HEK293 (cell line): Measurements from ENCODE around the gene BOLL.

Experiments
- CTCF ChIA-PET: fragments of 350-600 bp; formaldehyde crosslinking; extraction: SDS; loops from one replicate; lab custom pipeline; 2021; ENCODE audit warnings: antibody characterized with exemption; lab: Yijun Ruan, JAX
- POLR2A ChIA-PET: fragments of 300-600 bp; formaldehyde crosslinking; extraction: SDS; loops from one replicate; lab custom pipeline; 2020; ENCODE audit warnings: antibody characterized with exemption, inconsistent platforms; lab: Yijun Ruan, JAX
- H3K27ac ChIP-seq: fragments of 200-500 bp; sonication (Bioruptor generic); 2 replicates; pipeline ENCODE4 v1.5.1; 2014; ENCODE audit warnings: low read depth, low read length, control low read depth, inconsistent platforms; ENCODE audit errors: extremely low read depth
- H3K36me3 ChIP-seq, 2 experiments: fragments of 200-500 bp in 1 of 2; sonication (Bioruptor generic) in 1 of 2; 1 replicate in 1 of 2; 2 replicates in 1 of 2; pipeline ENCODE4 v1.5.1; 2014 to 2017; ENCODE audit warnings: inconsistent platforms in 2 of 2, low read length in 2 of 2; ENCODE audit not compliant: control insufficient read depth in 2 of 2, insufficient read depth in 1 of 2
- H3K4me1 ChIP-seq: fragments of 200-500 bp; sonication (Bioruptor generic); 2 replicates; pipeline ENCODE4 v1.5.1; 2014; ENCODE audit warnings: mild to moderate bottlenecking, low read length, inconsistent platforms; ENCODE audit not compliant: control insufficient read depth, insufficient read depth
- H3K4me3 ChIP-seq: 2 replicates; pipeline ENCODE4 v1.5.1; 2011; ENCODE audit warnings: low read depth, mild to moderate bottlenecking, control low read depth, low read length, moderate library complexity
- H3K9me3 ChIP-seq: fragments of 200-500 bp; sonication (Bioruptor generic); 2 replicates; pipeline ENCODE4 v1.5.1; 2014; ENCODE audit warnings: low read depth, low read length, inconsistent platforms; ENCODE audit not compliant: control insufficient read depth, insufficient read depth
- BCL11A ChIP-seq: fragments of 450-650 bp; formaldehyde crosslinking; IDR thresholded peaks from 2 replicates; pipeline ENCODE4 v1.5.1; 2016; ENCODE audit warnings: low read depth, missing biosample characterization, missing genetic modification characterization
- BCL6B ChIP-seq: fragments of 450-650 bp; formaldehyde crosslinking; IDR thresholded peaks from 2 replicates; pipeline ENCODE4 v1.5.1; 2017; ENCODE audit warnings: missing biosample characterization, missing genetic modification characterization
- GLI4 ChIP-seq: fragments of 450-650 bp; formaldehyde crosslinking; IDR thresholded peaks from 2 replicates; pipeline ENCODE4 v1.5.1; 2016; ENCODE audit warnings: missing biosample characterization, missing genetic modification characterization
- KLF17 ChIP-seq: fragments of 450-650 bp; formaldehyde crosslinking; IDR thresholded peaks from 2 replicates; pipeline ENCODE4 v1.5.1; 2016; ENCODE audit warnings: missing biosample characterization, missing genetic modification characterization
- KLF9 ChIP-seq: fragments of 450-650 bp; formaldehyde crosslinking; IDR thresholded peaks from 2 replicates; pipeline ENCODE4 v1.5.1; 2016; ENCODE audit warnings: missing biosample characterization, missing genetic modification characterization, low read depth
- MEIS1 ChIP-seq: sonication (generic); formaldehyde crosslinking; IDR thresholded peaks from 2 replicates; pipeline ENCODE4 v1.8.1; 2022; ENCODE audit warnings: missing genetic modification reagents, mild to moderate bottlenecking, borderline replicate concordance
- YY1 ChIP-seq: fragments of 450-650 bp; formaldehyde crosslinking; IDR thresholded peaks from 2 replicates; pipeline ENCODE4 v1.5.1; 2018; ENCODE audit warnings: missing biosample characterization, missing genetic modification characterization
- ZBTB49 ChIP-seq: fragments of 450-650 bp; formaldehyde crosslinking; IDR thresholded peaks from 2 replicates; pipeline ENCODE4 v1.5.1; 2016; ENCODE audit warnings: missing biosample characterization, missing genetic modification characterization, low read depth
- ZBTB7A ChIP-seq: fragments of 450-650 bp; formaldehyde crosslinking; IDR thresholded peaks from 2 replicates; pipeline ENCODE4 v1.5.1; 2016; ENCODE audit warnings: low read depth, missing biosample characterization, missing genetic modification characterization
- ZIC2 ChIP-seq: fragments of 450-650 bp; formaldehyde crosslinking; IDR thresholded peaks from 2 replicates; pipeline ENCODE4 v1.5.1; 2016; ENCODE audit warnings: missing biosample characterization, missing genetic modification characterization
- ZNF146 ChIP-seq: fragments of 450-650 bp; formaldehyde crosslinking; IDR thresholded peaks from 2 replicates; pipeline ENCODE4 v1.5.1; 2016; ENCODE audit warnings: missing biosample characterization, missing genetic modification characterization
- ZNF157 ChIP-seq: fragments of 450-650 bp; formaldehyde crosslinking; IDR thresholded peaks from 2 replicates; pipeline ENCODE4 v1.5.1; 2016; ENCODE audit warnings: missing biosample characterization, missing genetic modification characterization
- ZNF19 ChIP-seq: fragments of 450-650 bp; formaldehyde crosslinking; IDR thresholded peaks from 2 replicates; pipeline ENCODE4; 2016; ENCODE audit warnings: missing biosample characterization, missing genetic modification characterization, low read depth
- ZNF202 ChIP-seq: fragments of 450-650 bp; formaldehyde crosslinking; IDR thresholded peaks from 2 replicates; pipeline ENCODE4 v1.5.1; 2016; ENCODE audit warnings: missing biosample characterization, missing genetic modification characterization, borderline replicate concordance
- ZNF266 ChIP-seq: fragments of 450-650 bp; formaldehyde crosslinking; IDR thresholded peaks from 2 replicates; pipeline ENCODE4 v1.5.1; 2016; ENCODE audit warnings: missing biosample characterization, missing genetic modification characterization, low read depth
- ZNF350 ChIP-seq: fragments of 450-650 bp; formaldehyde crosslinking; IDR thresholded peaks from 2 replicates; pipeline ENCODE4 v1.5.0; 2017; ENCODE audit warnings: missing biosample characterization, mild to moderate bottlenecking, missing genetic modification characterization
- ZNF529 ChIP-seq: fragments of 450-650 bp; formaldehyde crosslinking; IDR thresholded peaks from 2 replicates; pipeline ENCODE4 v1.5.1; 2017; ENCODE audit warnings: missing genetic modification characterization, missing biosample characterization; ENCODE audit not compliant: insufficient replicate concordance
- ZNF548 ChIP-seq: fragments of 450-650 bp; formaldehyde crosslinking; IDR thresholded peaks from 2 replicates; pipeline ENCODE4 v1.5.1; 2016; ENCODE audit warnings: missing biosample characterization, missing genetic modification characterization
- ZNF610 ChIP-seq: fragments of 450-650 bp; formaldehyde crosslinking; IDR thresholded peaks from 2 replicates; pipeline ENCODE4 v1.5.1; 2016; ENCODE audit warnings: missing biosample characterization, missing genetic modification characterization, borderline replicate concordance
- ZNF621 ChIP-seq: fragments of 450-650 bp; formaldehyde crosslinking; IDR thresholded peaks from 2 replicates; pipeline ENCODE4 v1.5.1; 2017; ENCODE audit warnings: missing biosample characterization, missing genetic modification characterization
- ZNF623 ChIP-seq: fragments of 450-650 bp; formaldehyde crosslinking; IDR thresholded peaks from 2 replicates; pipeline ENCODE4 v1.5.1; 2016; ENCODE audit warnings: missing biosample characterization, missing genetic modification characterization
- ZNF624 ChIP-seq: fragments of 450-650 bp; formaldehyde crosslinking; IDR thresholded peaks from 2 replicates; pipeline ENCODE4 v1.5.1; 2017; ENCODE audit warnings: missing biosample characterization, missing genetic modification characterization
- ZNF626 ChIP-seq: fragments of 450-650 bp; sonication (Bioruptor Pico); formaldehyde crosslinking; IDR thresholded peaks from 2 replicates; pipeline ENCODE4 v1.5.1; 2018; ENCODE audit warnings: missing biosample characterization, missing genetic modification characterization, inconsistent platforms
- ZNF629 ChIP-seq: fragments of 450-650 bp; formaldehyde crosslinking; IDR thresholded peaks from 2 replicates; pipeline ENCODE4 v1.5.1; 2017; ENCODE audit warnings: missing biosample characterization, missing genetic modification characterization
- ZNF664 ChIP-seq: fragments of 450-650 bp; formaldehyde crosslinking; IDR thresholded peaks from 2 replicates; pipeline ENCODE4 v1.5.1; 2016; ENCODE audit warnings: missing biosample characterization, missing genetic modification characterization
- ZNF670 ChIP-seq: fragments of 450-650 bp; formaldehyde crosslinking; IDR thresholded peaks from 2 replicates; pipeline ENCODE4 v1.5.1; 2016; ENCODE audit warnings: missing biosample characterization, missing genetic modification characterization, low read depth
- ZNF677 ChIP-seq: fragments of 450-650 bp; IDR thresholded peaks from 2 replicates; pipeline ENCODE4 v1.5.0; 2018; ENCODE audit warnings: missing biosample characterization, mild to moderate bottlenecking, missing genetic modification characterization, moderate library complexity
- ZNF747 ChIP-seq: fragments of 450-650 bp; formaldehyde crosslinking; IDR thresholded peaks from 2 replicates; pipeline ENCODE4 v1.5.1; 2016; ENCODE audit warnings: missing biosample characterization, missing genetic modification characterization
- ZNF791 ChIP-seq: fragments of 450-650 bp; formaldehyde crosslinking; IDR thresholded peaks from 2 replicates; pipeline ENCODE4 v1.5.1; 2016; ENCODE audit warnings: missing biosample characterization, missing genetic modification characterization
- ZSCAN30 ChIP-seq: fragments of 450-650 bp; IDR thresholded peaks from 2 replicates; pipeline ENCODE4 v1.5.1; 2018; ENCODE audit warnings: missing biosample characterization, mild to moderate bottlenecking, missing genetic modification characterization, moderate library complexity
- ZXDB ChIP-seq: fragments of 450-650 bp; formaldehyde crosslinking; IDR thresholded peaks from 2 replicates; pipeline ENCODE4 v1.5.1; 2016; ENCODE audit warnings: missing biosample characterization, missing genetic modification characterization
- TF ChIP-seq, protein P1 (sequence below): fragments of 450-650 bp; formaldehyde crosslinking; IDR thresholded peaks from 2 replicates; pipeline ENCODE4 v1.5.1; 2017; ENCODE audit warnings: missing biosample characterization, mild to moderate bottlenecking, missing genetic modification characterization, moderate library complexity
- TF ChIP-seq, protein P2 (sequence below): fragments of 450-650 bp; formaldehyde crosslinking; IDR thresholded peaks from 2 replicates; pipeline ENCODE4 v1.5.1; 2016; ENCODE audit warnings: missing biosample characterization, missing genetic modification characterization
- TF ChIP-seq, protein P3 (sequence below): fragments of 450-650 bp; formaldehyde crosslinking; IDR thresholded peaks from 2 replicates; pipeline ENCODE4 v1.5.1; 2016; ENCODE audit warnings: missing biosample characterization, missing genetic modification characterization

The BOLL gene

GRCh38 chr2:197801033-197801432, 15.9 kb upstream of the BOLL start:
- no peaks in the 10 kb centered on the region for H3K36me3 ChIP-seq

GRCh38 chr2:197800091-197800490, 15.0 kb upstream of the BOLL start:
- Histone ChIP-seq H3K9me3 (no peaks in the 10 kb centered on the region), H3K36me3 (no peaks in the 10 kb centered on the region), H3K4me3 (no peak overlapping the region), H3K27ac (no peak overlapping the region), H3K4me1 (no peaks in the 10 kb centered on the region)
- POLR2A ChIA-PET = no interaction called here
- CTCF ChIA-PET = interaction anchor here (1.0 to 2.5 kb wide), 2 partner anchors 250 to 496 kb away, joined by 3 to 20 read pairs; no protein-coding TSS in a partner anchor
- no peak for TF ChIP-seq ZNF670 (tag by site-specific recombination)
- no peak for TF ChIP-seq ZNF664
- no peak for TF ChIP-seq ZNF626 (tag by site-specific recombination)
- TF ChIP-seq ZNF548 (tag by site-specific recombination) = no peak
- no peak for TF ChIP-seq ZNF266 (tag by site-specific recombination)
- TF ChIP-seq ZNF157 (tag by site-specific recombination) = no peak
- TF ChIP-seq BCL6B (tag by site-specific recombination) = no peak
- TF ChIP-seq ZXDB (tag by site-specific recombination) = no peak
- no peak for TF ChIP-seq ZNF623 (tag by site-specific recombination)
- TF ChIP-seq MEIS1 (CRISPR knock-in tag) = no peak
- TF ChIP-seq ZNF747 (tag by site-specific recombination) = no peak
- TF ChIP-seq ZNF677 = no peak
- no peak for TF ChIP-seq ZBTB7A (tag by site-specific recombination)
- TF ChIP-seq ZBTB49 (tag by site-specific recombination) = no peak
- TF ChIP-seq YY1 (tag by site-specific recombination) = no peak
- TF ChIP-seq KLF9 (tag by site-specific recombination) = no peak
- no peak for TF ChIP-seq ZSCAN30 (tag by site-specific recombination)

More at GRCh38 chr2:197801033-197801432, 15.9 kb upstream of the BOLL start:
- no peak overlapping the region for H3K4me3 ChIP-seq
- ChIA-PET POLR2A (no interaction called here), CTCF (interaction anchor here (0.7 to 2.5 kb wide), 2 partner anchors 495 to 678 kb away, joined by 3 to 20 read pairs; no protein-coding TSS in a partner anchor)
- no peaks in the 10 kb centered on the region for H3K9me3 ChIP-seq
- TF ChIP-seq ZNF202 (tag by site-specific recombination) (no peak), ZNF791 (tag by site-specific recombination) (no peak), ZNF621 (tag by site-specific recombination) (no peak), KLF17 (tag by site-specific recombination) (no peak), ZIC2 (tag by site-specific recombination) (no peak), GLI4 (tag by site-specific recombination) (no peak), ZNF350 (tag by site-specific recombination) (no peak), ZNF19 (tag by site-specific recombination) (no peak), ZNF624 (tag by site-specific recombination) (no peak), ZNF677 (no peak), ZNF529 (tag by site-specific recombination) (no peak), ZNF610 (tag by site-specific recombination) (no peak), ZNF146 (tag by site-specific recombination) (no peak), ZNF629 (tag by site-specific recombination) (no peak), BCL11A (tag by site-specific recombination) (no peak)
- TF ChIP-seq, protein P1, sequence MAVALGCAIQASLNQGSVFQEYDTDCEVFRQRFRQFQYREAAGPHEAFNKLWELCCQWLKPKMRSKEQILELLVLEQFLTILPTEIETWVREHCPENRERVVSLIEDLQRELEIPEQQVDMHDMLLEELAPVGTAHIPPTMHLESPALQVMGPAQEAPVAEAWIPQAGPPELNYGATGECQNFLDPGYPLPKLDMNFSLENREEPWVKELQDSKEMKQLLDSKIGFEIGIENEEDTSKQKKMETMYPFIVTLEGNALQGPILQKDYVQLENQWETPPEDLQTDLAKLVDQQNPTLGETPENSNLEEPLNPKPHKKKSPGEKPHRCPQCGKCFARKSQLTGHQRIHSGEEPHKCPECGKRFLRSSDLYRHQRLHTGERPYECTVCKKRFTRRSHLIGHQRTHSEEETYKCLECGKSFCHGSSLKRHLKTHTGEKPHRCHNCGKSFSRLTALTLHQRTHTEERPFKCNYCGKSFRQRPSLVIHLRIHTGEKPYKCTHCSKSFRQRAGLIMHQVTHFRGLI (tag by site-specific recombination) = no peak
- TF ChIP-seq, protein P2, sequence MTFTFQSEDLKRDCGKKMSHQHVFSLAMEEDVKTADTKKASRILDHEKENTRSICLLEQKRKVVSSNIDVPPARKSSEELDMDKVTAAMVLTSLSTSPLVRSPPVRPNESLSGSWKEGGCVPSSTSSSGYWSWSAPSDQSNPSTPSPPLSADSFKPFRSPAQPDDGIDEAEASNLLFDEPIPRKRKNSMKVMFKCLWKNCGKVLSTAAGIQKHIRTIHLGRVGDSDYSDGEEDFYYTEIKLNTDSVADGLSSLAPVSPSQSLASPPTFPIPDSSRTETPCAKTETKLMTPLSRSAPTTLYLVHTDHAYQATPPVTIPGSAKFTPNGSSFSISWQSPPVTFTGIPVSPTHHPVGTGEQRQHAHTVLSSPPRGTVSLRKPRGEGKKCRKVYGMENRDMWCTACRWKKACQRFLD (tag by site-specific recombination) = no peak
- TF ChIP-seq, protein P3, sequence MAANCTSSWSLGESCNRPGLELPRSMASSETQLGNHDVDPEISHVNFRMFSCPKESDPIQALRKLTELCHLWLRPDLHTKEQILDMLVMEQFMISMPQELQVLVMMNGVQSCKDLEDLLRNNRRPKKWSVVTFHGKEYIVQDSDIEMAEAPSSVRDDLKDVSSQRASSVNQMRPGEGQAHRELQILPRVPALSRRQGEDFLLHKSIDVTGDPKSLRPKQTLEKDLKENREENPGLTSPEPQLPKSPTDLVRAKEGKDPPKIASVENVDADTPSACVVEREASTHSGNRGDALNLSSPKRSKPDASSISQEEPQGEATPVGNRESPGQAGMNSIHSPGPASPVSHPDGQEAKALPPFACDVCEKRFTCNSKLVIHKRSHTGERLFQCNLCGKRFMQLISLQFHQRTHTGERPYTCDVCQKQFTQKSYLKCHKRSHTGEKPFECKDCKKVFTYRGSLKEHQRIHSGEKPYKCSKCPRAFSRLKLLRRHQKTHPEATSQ (tag by site-specific recombination) = no peak
- H3K4me1 ChIP-seq = no peaks in the 10 kb centered on the region
- H3K27ac ChIP-seq = no peak overlapping the region
